ENCODE measurements around the gene CS.
"Not testable (repeated sequence)": the region's sequence is repeated elsewhere in the genome, so short reads cannot be mapped to it uniquely, and the experiment has no call there.

Gene CS

GRCh38 chr12:56321610-56322009, 21.5 kb upstream of the CS start:
- DNase-seq (ENCODE audit: low read depth in 1 of 2, low spot score in 1 of 2): not testable (repeated sequence)

GRCh38 chr12:56321027-56321426, 20.9 kb upstream of the CS start:
- no peak for DNase-seq (ENCODE audit: low read depth in 1 of 2, low spot score in 1 of 2)

GRCh38 chr12:56317675-56318074, 17.5 kb upstream of the CS start:
- no peak for DNase-seq (ENCODE audit: low read depth in 1 of 2, low spot score in 1 of 2)

GRCh38 chr12:56315622-56316473, 15.7 kb upstream of the CS start, which contains the start of gene CNPY2:
TSS of gene CNPY2 (minus strand) at chr12:56315988. CDS start at chr12:56315217, 771 bp downstream.
- DNase-seq (ENCODE audit: low read depth in 1 of 2, low spot score in 1 of 2): peak; percentile 85 to 92

- DNase-seq (ENCODE audit: low read depth in 1 of 2, low spot score in 1 of 2): no peak
Measured at GRCh38 chr12:56315249-56315621, 15.1 kb upstream of the CS start.

GRCh38 chr12:56311003-56311402, 10.9 kb upstream of the CS start:
- no peak for DNase-seq (ENCODE audit: low read depth in 1 of 2, low spot score in 1 of 2)

- no peak for DNase-seq (ENCODE audit: low read depth in 1 of 2, low spot score in 1 of 2)
Measured at GRCh38 chr12:56308714-56309113, 8.6 kb upstream of the CS start.

- DNase-seq (ENCODE audit: low read depth in 1 of 2, low spot score in 1 of 2): no peak
Measured at GRCh38 chr12:56307221-56307965, 7.3 kb upstream of the CS start.

- no peak for DNase-seq (ENCODE audit: low read depth in 1 of 2, low spot score in 1 of 2)
Measured at GRCh38 chr12:56304872-56305590, 4.9 kb upstream of the CS start.

GRCh38 chr12:56304276-56304675, 4.1 kb upstream of the CS start:
- DNase-seq (ENCODE audit: low read depth in 1 of 2, low spot score in 1 of 2): no peak

GRCh38 chr12:56300644-56301464, 724 bp upstream of the CS start:
- DNase-seq (ENCODE audit: low read depth in 1 of 2, low spot score in 1 of 2): no peak

- no peak for DNase-seq (ENCODE audit: low read depth in 1 of 2, low spot score in 1 of 2)
Measured at GRCh38 chr12:56299308-56299852, 750 bp downstream of the CS start.

- DNase-seq (ENCODE audit: low read depth in 1 of 2, low spot score in 1 of 2): no peak
Measured at GRCh38 chr12:56298828-56299227, 1.3 kb downstream of the CS start.

- DNase-seq (ENCODE audit: low read depth in 1 of 2, low spot score in 1 of 2): no peak
Measured at GRCh38 chr12:56297400-56297799, 2.7 kb downstream of the CS start.

- DNase-seq (ENCODE audit: low read depth in 1 of 2, low spot score in 1 of 2): no peak
Measured at GRCh38 chr12:56296295-56296694, 3.8 kb downstream of the CS start.

- no peak for DNase-seq (ENCODE audit: low read depth in 1 of 2, low spot score in 1 of 2)
Measured at GRCh38 chr12:56293795-56294194, 6.3 kb downstream of the CS start.

- DNase-seq (ENCODE audit: low read depth in 1 of 2, low spot score in 1 of 2): no peak
Measured at GRCh38 chr12:56288705-56289387, 11.3 kb downstream of the CS start.

GRCh38 chr12:56286044-56286830, 13.9 kb downstream of the CS start:
- no peak for DNase-seq (ENCODE audit: low read depth in 1 of 2, low spot score in 1 of 2)

GRCh38 chr12:56284263-56284662, 15.9 kb downstream of the CS start:
- not testable (repeated sequence) for DNase-seq (ENCODE audit: low read depth in 1 of 2, low spot score in 1 of 2)
